Epithelial cell of proximal tubule (primary cell): ENCODE data around the gene SH3RF1. TPM values are rescaled to one million over a fixed set of nuclear protein-coding genes. Genes with fewer than 3 reads are reported as not detected.
"Not testable (repeated sequence)": the region's sequence is repeated elsewhere in the genome, so short reads cannot be mapped to it uniquely, and the experiment has no call there.

Source experiments
- DNase-seq: peaks from one replicate; pipeline ENCODE4 v3.0.0-alpha.2; 2011; ENCODE audit warnings: low read depth
- H3K4me3 ChIP-seq: 2 replicates; pipeline ENCODE4 v1.5.1; 2011; ENCODE audit warnings: low read depth, mild to moderate bottlenecking, low read length
- CTCF ChIP-seq: conservative IDR thresholded peaks from 2 replicates; pipeline ENCODE4 v1.5.1; 2012; ENCODE audit warnings: low read depth, mild to moderate bottlenecking, low read length
- total RNA-seq: library from RNA; depleted of rRNA; stranded (reverse); fragments of >200 nt; gene quantifications from 2 replicates; pipeline ENCODE4 v1.2.3, GENCODE V29; 2015

The SH3RF1 gene
- total RNA-seq, 1 donor from 2014 or later: 25.8 TPM

- no peak for DNase-seq
- TF ChIP-seq CTCF: no peak
- no peak overlapping the region for H3K4me3 ChIP-seq
These were observed 38.7 kb upstream of the SH3RF1 start for GRCh38 chr4:169309326-169309967.

- TF ChIP-seq CTCF: no peak
- no peak overlapping the region for H3K4me3 ChIP-seq
- DNase-seq: no peak
These were observed 36.8 kb upstream of the SH3RF1 start for GRCh38 chr4:169307576-169307975.

GRCh38 chr4:169305651-169306050 lies 34.9 kb upstream of the SH3RF1 start:
- no peak for TF ChIP-seq CTCF
- no peak for DNase-seq
- H3K4me3 ChIP-seq: no peak overlapping the region

GRCh38 chr4:169305173-169305572 lies 34.4 kb upstream of the SH3RF1 start:
- H3K4me3 ChIP-seq: no peak overlapping the region
- DNase-seq: no peak
- TF ChIP-seq CTCF: no peak

GRCh38 chr4:169295822-169296221 lies 25.1 kb upstream of the SH3RF1 start:
- no peak overlapping the region for H3K4me3 ChIP-seq
- DNase-seq: no peak
- TF ChIP-seq CTCF: no peak

GRCh38 chr4:169293343-169294176 lies 22.8 kb upstream of the SH3RF1 start:
- no peak for DNase-seq
- TF ChIP-seq CTCF: no peak
- no peak overlapping the region for H3K4me3 ChIP-seq

- not testable (repeated sequence) for DNase-seq, H3K4me3 ChIP-seq
These were observed 17.2 kb upstream of the SH3RF1 start for GRCh38 chr4:169287983-169288382.
